HEK293T (cell line): Measurements from ENCODE around the gene PGLYRP1.

Experiments used
- ARNT ChIP-seq: fragments of 450-650 bp; IDR thresholded peaks from 2 replicates; pipeline ENCODE4 v1.6.1; 2017; ENCODE audit warnings: mild to moderate bottlenecking
- BHLHE40 ChIP-seq: fragments of 450-650 bp; IDR thresholded peaks from 2 replicates; pipeline ENCODE4 v1.6.1; 2016; ENCODE audit warnings: mild to moderate bottlenecking, moderate library complexity, borderline replicate concordance
- CTBP1 ChIP-seq: fragments of 450-650 bp; IDR thresholded peaks from 2 replicates; pipeline ENCODE4 v1.6.1; 2016; ENCODE audit warnings: borderline replicate concordance
- ELF4 ChIP-seq: fragments of 450-650 bp; IDR thresholded peaks from 2 replicates; pipeline ENCODE4 v1.6.1; 2017; ENCODE audit warnings: antibody characterized with exemption
- FOXA1 ChIP-seq: fragments of 450-650 bp; IDR thresholded peaks from 2 replicates; pipeline ENCODE4 v1.6.1; 2016; ENCODE audit warnings: mild to moderate bottlenecking
- FOXK2 ChIP-seq: fragments of 450-650 bp; IDR thresholded peaks from 2 replicates; pipeline ENCODE4 v1.6.1; 2016; ENCODE audit warnings: mild to moderate bottlenecking
- FOXM1 ChIP-seq: fragments of 450-650 bp; IDR thresholded peaks from 2 replicates; pipeline ENCODE4 v1.6.1; 2017; ENCODE audit warnings: mild to moderate bottlenecking, borderline replicate concordance
- HDGF ChIP-seq: fragments of 450-650 bp; IDR thresholded peaks from 2 replicates; pipeline ENCODE4 v1.6.1; 2017; ENCODE audit warnings: antibody characterized with exemption, borderline replicate concordance
- L3MBTL2 ChIP-seq: fragments of 450-650 bp; conservative IDR thresholded peaks from 2 replicates; pipeline ENCODE4 v1.6.1; 2016; ENCODE audit warnings: mild to moderate bottlenecking
- SP1 ChIP-seq: fragments of 450-650 bp; IDR thresholded peaks from 2 replicates; pipeline ENCODE4 v1.6.1; 2017
- SUZ12 ChIP-seq: fragments of 450-650 bp; IDR thresholded peaks from 2 replicates; pipeline ENCODE4 v1.6.1; 2016; ENCODE audit warnings: mild to moderate bottlenecking
- TARDBP ChIP-seq: fragments of 450-650 bp; IDR thresholded peaks from 2 replicates; pipeline ENCODE4 v1.6.1; 2016
- ZNF384 ChIP-seq: fragments of 450-650 bp; IDR thresholded peaks from 2 replicates; pipeline ENCODE4 v1.6.1; 2016
- TF ChIP-seq, protein P1 (sequence below): fragments of 450-650 bp; IDR thresholded peaks from 2 replicates; pipeline ENCODE4 v1.6.1; 2016

DNA sequence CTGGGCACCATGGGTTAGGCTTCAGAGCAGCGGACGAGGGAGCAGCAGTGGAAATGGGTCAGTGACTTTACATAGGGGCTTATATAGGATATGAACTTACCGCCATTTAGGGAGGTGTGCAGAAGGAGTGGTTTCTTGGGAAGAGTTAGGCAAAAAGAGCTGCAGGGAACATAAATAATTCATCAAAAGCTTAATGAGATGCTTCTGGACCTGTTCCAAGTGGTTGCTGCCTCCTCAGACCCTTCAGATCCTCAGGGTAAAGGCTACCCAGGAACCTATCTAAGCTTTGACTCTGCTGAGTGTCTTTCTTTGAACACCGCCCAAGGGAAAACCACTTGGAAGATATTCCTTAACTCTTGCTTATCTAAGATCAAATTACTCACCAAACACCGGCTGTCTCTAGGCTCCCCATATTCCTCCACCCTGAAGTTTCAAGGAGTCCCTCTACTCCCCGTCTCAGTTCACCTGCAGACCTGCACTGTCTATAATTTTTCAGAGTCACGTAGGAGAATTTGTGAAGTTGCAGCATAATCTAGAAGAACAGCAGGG, 18.2 kb upstream of the PGLYRP1 start, which contains the start of gene IGFL4:
- TF ChIP-seq ELF4, result no peak
- no peak for TF ChIP-seq TARDBP
- no peak for TF ChIP-seq SUZ12
- no peak for TF ChIP-seq SP1
- TF ChIP-seq CTBP1, result no peak
- no peak for TF ChIP-seq FOXK2
- TF ChIP-seq FOXM1, result no peak
- no peak for TF ChIP-seq ARNT
- TF ChIP-seq HDGF, result no peak
- TF ChIP-seq ZNF384, result no peak
- no peak for TF ChIP-seq L3MBTL2
- TF ChIP-seq, protein P1, sequence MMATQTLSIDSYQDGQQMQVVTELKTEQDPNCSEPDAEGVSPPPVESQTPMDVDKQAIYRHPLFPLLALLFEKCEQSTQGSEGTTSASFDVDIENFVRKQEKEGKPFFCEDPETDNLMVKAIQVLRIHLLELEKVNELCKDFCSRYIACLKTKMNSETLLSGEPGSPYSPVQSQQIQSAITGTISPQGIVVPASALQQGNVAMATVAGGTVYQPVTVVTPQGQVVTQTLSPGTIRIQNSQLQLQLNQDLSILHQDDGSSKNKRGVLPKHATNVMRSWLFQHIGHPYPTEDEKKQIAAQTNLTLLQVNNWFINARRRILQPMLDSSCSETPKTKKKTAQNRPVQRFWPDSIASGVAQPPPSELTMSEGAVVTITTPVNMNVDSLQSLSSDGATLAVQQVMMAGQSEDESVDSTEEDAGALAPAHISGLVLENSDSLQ, result no peak
- TF ChIP-seq BHLHE40, result no peak
- TF ChIP-seq FOXA1, result no peak
